ENCODE data around the gene EPHB3. TPM values are rescaled to one million over a fixed set of nuclear protein-coding genes. Genes with fewer than 3 reads are reported as not detected.
"Not testable (repeated sequence)": the region's sequence is repeated elsewhere in the genome, so short reads cannot be mapped to it uniquely, and the experiment has no call there.

EPHB3 gene
- total RNA-seq, 1 donor from 2014 or later, result 10.2 TPM

DNA sequence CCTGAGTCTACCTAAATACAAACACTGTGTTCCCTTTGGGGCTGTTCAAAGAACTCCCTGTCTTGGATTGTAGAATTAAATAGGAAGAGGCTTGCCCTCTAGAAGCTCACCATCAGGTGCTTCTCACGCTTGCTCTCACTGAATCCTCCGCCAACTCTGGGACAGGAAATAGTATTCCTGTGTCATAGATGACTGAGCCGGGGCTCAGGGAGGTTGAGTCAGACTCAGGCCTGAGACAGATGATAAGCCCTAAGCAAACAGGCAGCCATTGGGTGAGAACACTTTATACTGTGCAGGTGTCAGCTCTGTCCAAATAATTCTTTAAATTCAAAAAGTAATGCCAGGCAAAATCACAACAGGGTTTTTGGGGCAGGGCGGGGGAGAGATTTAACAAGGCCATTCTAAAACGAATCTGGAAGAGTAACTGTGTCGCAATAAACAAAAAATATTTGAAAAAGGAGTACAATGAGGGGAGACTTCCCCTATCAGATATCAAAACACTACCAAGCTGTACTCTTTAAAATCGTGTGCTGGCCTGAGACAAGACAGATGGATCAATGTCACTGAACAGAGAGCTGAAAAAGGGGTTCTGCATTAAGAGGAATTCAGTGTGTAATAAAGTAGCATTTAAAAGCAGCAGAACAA is 59.0 kb downstream of the EPHB3 start:
- no peak for DNase-seq (ENCODE audit: low spot score)

DNA sequence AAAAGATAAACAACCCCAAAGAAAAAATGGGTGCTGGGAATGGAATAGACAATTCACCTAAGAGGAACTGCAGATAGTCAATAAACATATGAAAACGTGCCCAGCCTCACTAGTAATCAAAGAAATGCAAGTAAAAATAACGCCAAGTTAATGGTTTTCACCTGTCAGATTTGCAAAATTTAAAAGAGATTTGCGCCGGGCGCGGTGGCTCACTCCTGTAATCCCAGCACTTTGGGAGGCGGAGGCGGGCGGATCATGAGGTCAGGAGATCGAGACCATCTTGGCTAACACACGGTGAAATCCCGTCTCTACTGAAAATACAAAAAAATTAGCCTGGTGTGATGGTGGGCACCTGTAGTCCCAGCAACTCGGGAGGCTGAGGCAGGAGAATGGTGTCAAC is 60.6 kb downstream of the EPHB3 start:
- DNase-seq (ENCODE audit: low spot score), result not testable (repeated sequence)

DNA sequence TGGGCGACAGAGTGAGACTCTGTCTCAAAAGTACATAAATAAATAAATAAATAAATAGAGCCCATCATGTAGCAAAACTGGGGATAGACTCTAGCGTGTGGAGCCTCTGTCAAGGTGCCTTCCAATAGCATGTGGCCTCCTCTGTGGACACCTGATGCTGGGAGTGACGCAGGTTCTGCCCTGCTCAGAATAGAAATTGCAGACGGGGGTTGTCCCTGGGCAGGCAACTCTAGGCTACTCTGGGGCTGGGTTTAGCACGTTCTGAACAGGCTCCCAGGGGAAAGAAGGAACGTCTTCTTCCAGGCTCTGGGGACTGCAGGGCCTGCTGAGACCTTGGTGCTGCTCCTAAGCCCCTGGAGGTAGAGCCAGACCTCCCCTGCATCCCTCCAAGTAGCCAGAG is 65.3 kb downstream of the EPHB3 start:
- no peak for DNase-seq (ENCODE audit: low spot score)

DNA sequence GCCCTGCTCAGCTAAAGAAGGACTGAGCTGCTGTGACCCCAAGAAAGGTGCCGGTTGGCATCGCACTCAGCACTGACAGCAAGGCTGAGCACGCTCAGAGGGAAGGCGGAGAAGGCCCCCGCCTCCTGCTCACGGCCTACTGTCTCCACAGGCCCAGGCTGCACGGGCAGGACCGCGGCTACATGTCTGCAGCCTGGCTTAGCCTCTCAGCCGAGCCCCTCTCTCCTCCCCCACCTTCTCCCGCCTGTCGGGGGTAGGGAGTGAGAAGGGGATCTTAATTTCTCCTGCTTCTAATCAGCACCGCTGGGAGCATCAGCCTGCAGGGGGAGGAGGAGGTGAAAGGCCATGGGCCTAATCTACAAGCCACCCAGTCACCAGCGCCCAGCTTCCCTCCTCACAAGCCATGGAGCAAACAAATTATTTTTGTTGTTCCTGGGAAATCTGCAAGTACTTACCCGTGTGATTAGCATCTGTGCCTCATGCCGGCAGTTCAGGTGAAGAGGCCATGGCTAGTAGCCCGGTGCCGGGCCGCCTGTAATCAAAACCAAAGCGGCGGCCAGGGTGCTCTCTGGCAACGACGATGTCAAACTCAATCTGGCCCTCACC is 68.1 kb downstream of the EPHB3 start:
- DNase-seq (ENCODE audit: low spot score), result no peak

DNA sequence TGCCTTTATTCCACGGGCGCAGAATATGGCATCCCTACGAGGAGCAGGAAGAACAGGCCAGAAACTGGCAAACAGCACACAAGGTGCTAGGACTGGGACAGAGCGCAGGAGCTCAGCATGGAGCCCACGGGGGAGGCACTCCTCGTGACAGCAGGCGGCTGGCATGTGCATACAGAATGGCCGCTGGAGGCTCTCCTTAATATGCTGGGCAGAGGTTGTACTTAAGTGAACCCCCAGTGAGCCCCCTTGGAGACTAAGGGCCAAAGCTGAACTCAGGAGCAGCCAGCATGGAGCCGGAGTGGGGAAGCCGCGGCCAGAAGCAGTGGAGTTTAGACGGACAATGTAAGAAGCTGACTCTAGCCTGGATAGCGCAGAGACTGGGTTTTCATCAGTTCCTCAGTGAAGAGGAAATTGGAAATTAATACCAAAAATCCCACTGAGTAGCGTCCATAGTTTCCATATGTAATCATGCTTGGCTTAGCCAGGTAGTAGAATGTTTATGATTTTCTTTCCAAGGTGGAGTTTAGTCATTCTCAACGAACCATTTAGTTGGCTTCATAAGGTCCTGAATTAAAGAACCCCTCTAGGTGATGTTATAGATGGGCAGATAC is 69.4 kb downstream of the EPHB3 start:
- DNase-seq (ENCODE audit: low spot score), result no peak

DNA sequence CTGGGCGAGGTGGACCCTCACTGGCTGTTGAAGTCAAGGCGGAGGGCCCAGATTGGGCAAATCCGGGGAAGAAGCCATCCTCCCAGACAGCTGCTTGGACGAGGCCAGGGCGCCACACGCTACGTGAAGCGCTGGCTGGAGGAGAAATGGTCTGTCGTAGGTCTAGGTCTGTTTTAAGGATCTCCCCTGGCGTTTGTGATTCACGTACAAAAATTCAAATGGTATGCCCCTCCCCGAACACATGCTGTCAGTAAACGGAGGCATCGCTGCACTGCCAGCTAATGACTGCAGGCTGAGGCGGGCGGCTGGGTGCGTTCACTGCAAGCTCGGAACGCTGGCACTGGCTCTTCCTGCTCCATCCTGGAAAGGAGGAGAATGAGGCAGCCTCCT is 69.9 kb downstream of the EPHB3 start:
- no peak for DNase-seq (ENCODE audit: low spot score)

Other genes with a start within 250 kb of the EPHB3 start
- 330 TPM for gene EIF4G1, start 247.2 kb upstream of the EPHB3 start, total RNA-seq
- gene FAM131A, start 224.2 kb upstream of the EPHB3 start, total RNA-seq, result 41.5 TPM
- gene CLCN2, start 200.2 kb upstream of the EPHB3 start, total RNA-seq, result 104 TPM
- 107 TPM for gene POLR2H, start 200.1 kb upstream of the EPHB3 start, total RNA-seq
- 0.29 TPM for gene THPO, start 183.6 kb upstream of the EPHB3 start, total RNA-seq
- 6.5 TPM for gene CHRD, start 181.7 kb upstream of the EPHB3 start, total RNA-seq
- 43.3 TPM for gene MAGEF1, start 150.3 kb downstream of the EPHB3 start, total RNA-seq